HG03066 (cell line): ENCODE results near the gene XG.
"Not testable (repeated sequence)": the region's sequence is repeated elsewhere in the genome, so short reads cannot be mapped to it uniquely, and the experiment has no call there.

ENCODE experiments used
- ATAC-seq: cut with Tn5 transposase; IDR thresholded peaks from one replicate; pipeline ENCODE4 v1.9.1; 2021; ENCODE audit warnings: low read depth; ENCODE audit not compliant: unreplicated experiment

Gene XG

GRCh38 chrX:2812161-2812907 lies 60.5 kb downstream of the XG start:
- not testable (repeated sequence) for ATAC-seq

DNA sequence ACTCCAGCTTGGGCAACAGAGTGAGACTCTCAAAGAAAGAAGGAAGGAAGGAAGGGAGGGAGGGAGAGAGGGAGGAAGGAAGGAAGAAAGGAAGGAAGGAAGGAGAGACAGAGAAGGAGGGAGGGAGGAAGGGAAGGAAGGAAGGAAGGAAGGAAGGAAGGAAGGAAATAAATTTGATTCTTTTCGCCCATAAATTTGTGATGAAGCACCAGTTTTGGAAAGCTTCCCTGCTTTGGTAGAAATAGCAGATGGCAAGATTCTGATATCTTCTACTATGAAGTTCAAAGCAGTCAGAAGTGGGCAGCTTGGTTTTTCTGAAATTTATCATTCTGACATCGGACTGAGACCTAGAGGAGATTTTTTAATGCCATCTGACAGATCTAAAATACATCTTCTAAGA lies 65.2 kb downstream of the XG start:
- ATAC-seq = no peak

DNA sequence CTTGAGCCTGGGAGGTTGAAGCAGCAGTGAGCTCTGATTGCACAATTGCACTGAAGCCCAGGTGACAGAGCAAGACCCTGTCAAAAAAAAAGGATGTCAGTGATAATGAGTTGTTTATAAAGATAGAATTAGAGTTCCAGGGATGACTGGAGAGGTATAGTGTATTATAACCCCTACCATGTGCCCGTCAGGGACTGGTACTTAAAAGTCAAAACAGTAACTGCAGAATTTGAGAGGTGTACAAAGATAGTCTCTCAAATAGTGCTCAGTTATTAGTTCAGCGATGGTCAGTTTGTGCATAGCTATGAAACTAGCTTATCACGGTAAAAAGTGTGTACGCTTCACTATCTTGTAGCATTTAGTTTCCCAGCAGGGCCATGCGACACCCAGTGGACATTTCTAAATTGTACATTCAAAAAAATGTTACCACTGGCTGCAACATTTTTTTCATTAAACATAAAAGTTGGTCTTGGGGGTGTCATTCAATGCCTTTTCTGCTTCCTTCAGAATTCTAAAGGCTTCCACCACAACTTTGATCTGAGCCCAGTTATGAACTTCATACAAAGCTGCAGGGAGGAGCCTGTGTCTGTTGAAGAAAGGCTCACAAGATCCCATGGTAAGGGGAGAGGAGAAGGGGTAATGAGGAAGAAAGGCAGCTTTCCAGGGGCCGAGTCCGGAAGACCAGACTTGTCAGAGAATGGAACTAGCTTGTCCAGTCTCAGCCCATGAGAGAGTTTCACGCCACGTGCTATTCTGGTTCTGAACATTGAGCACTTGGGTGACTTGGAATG lies 67.7 kb downstream of the XG start:
- ATAC-seq = no peak

DNA sequence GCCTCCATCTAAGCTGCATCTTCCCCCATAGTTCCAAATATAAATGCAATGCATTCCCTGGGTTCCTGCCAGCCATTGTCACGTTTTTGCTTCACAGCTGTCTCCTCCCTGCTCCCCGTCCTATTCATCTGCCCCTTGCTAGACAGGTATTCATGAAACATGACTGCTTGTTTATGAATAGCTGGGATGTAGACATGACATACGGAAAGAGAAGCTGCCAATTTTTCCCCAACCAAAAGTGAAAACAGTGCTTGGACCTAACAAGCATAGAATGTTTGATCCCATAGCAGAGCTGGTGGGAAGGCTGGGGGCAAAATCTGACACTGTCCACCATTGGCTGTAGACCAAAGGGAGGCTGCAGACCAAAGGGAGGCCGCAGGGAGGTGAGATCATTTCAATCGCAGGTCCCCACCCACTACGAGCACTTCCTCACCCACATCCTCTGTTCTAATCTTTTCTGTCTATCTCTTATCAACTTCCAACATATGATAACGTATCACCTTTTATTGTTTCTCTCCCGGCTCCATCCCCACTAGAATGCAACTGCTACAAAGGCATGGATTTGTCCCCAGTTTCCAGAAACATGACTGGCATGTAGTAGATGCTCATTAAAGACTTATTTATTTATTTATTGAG lies 68.4 kb downstream of the XG start:
- ATAC-seq = no peak

DNA sequence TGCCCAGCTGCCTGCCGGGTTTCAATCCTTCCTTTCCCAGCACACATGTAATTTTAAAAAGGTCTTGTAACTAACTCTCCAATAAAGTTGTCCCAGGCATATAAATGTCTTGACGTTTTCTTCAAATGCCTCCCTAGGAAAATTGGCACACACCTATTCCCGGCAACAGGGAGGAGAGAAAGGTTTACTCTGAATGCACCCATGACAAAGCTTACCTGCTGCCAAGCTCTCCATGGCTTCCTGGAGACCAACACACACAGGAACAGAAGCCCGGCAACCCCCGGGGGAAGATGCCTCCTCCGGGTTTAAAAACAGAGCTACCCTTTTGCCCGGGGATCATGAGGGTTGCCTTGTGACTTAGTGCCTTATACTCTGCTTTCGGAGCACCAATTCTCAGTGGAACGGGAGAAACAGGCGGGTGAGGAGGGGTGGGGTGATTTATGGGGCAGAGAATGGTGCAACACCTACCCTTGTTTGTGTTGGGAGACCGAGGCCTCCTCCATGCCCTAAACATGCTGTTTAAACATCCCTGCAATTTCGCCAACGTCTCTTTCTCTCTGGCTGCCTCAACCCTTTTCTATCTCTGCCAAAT lies 72.1 kb downstream of the XG start:
- ATAC-seq = no peak

GRCh38 chrX:2824886-2825285 lies 73.0 kb downstream of the XG start:
- ATAC-seq = no peak

GRCh38 chrX:2828344-2828958 lies 76.6 kb downstream of the XG start, which contains the start of gene GYG2:
TSS of gene GYG2 (plus strand) at chrX:2828930. CDS start at chrX:2830189, 1,259 bp downstream.
- no peak for ATAC-seq

DNA sequence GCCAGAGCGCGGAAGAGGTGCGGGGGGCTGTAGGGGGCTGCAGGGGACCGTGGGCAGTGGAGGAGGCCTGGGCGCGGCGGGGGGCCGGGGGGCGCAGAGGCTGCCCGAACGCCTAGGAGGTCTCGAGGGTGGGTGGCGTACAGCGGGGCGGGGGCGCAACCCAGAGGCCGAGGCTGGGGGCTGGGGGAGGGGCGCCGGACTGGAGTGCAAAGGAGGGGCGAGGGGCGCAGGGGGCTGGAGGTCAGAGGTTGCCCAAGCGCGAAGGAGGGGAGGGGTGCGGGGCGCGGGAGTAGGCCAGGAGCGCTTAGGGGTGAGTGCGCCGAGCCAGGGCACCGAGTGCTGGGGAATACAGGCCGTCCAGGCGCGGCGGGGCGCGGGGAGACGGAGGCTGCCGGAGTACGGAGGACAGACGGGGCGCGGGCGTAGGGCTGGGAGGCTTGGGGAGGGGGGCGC lies 77.1 kb downstream of the XG start:
- ATAC-seq = no peak

GRCh38 chrX:2829469-2830246 lies 77.8 kb downstream of the XG start:
- ATAC-seq = no peak

- no peak for ATAC-seq
These were observed 79.8 kb downstream of the XG start for GRCh38 chrX:2831471-2832228.

DNA sequence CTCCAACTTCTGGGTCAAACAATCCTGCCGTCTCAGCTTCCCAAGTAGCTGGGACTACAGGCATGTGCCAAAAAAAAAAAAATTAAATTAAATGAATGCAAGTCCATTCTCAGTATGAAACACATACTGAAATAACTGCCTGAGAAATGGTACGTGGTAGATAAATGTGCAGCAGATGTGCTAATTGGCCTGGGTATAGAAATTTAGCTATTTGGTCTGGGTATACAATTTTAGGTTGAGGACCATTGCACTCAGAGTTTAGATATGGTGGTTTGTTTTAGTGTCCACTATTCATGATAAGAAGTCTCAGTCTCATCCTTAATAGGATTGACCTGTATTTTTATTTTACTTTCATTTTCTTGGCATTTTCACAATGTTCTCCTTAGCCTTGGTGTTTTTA lies 86.1 kb downstream of the XG start:
- ATAC-seq = no peak

DNA sequence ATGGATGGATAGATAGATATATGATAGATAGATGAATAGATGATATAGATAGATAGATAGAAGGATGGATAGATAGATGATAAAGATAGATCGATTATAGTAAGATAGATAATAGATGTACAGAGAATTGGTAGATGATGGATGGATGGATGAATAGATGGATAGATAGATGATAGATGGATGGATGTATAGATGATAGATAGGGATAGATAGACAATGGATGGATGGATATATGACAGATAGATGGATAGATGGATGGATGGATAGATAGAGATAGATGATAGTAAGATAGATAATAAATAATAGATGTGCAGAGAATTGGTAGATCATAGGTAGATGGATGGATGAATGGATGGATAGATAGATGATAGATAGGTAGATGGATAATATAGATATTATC lies 89.1 kb downstream of the XG start:
- ATAC-seq = no peak

DNA sequence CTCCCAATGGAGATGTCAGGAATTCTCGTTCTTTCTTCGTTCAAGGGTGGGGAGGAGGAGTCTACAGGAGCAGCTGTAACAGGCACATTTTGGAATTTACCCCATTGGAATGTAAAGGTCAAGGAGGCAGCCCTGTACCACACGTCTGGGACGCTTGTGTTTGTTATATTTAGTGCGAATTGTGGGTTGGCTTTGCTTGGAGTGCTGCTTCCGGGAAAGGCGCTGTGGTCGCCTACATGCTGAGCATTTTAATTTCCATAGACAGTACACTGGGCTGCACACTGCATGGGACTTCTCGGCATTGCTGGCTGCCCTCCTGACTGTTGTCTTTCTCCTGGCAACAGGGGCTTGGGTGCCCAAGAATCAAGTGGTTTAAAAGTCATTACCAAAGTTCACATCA lies 89.7 kb downstream of the XG start:
- ATAC-seq = no peak

DNA sequence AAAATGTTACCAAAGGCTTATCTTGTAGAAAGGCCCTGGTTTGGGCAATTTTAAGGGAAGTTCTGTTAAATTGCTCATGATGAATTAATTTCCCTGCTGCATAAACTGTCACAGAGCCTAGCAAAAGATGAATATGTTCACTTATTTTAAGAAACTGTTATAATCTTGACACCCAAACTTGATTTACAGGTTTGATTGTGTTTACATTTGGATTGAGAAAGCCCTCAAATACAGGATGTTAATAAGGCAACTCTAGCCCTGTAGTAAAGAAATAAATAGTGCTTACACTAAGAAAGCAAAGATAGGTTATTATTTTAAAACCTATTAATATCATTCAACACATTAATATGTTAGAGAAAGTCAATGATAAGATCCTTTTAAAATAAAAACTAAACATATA lies 95.2 kb downstream of the XG start:
- no peak for ATAC-seq

DNA sequence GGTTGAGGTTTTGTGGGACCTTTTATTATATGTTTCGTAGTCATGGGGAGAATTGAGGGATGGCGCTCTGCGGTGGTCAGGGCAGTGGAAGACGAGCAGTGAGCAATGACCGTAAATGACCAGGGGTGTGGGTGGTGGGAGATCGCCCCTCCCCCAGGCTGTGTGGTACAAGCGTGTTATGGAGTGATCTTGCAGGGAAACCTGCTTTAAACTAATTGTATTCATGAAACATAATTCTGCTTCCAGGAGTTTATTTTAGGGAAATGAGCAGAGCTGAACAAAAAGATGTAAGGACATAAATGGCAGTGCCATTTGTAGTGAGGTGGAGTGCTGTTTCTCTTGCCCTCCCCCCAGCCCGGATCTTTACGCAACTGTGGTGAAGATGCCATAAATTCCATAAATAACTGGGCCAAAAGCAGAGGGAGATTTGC lies 97.0 kb downstream of the XG start:
- no peak for ATAC-seq

DNA sequence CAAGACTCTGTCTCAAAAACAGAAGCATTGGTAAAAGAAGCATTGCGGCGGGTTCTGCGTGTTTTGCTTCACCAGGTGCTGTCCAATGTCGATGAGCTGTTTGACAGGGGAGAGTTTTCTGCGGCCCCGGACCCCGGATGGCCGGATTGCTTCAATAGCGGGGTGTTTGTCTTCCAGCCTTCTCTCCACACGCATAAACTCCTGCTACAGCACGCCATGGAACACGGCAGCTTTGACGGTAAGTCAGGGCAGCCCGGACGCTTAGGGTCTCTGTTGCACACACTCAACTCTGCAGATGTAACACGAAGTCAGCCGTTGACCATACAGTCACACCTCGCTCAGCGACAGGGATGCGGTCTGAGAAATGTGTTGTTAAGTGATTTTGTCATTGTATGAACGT lies 103.1 kb downstream of the XG start:
- no peak for ATAC-seq

GRCh38 chrX:2855761-2856160 lies 103.9 kb downstream of the XG start:
- ATAC-seq = no peak

GRCh38 chrX:2857566-2857965 lies 105.7 kb downstream of the XG start:
- ATAC-seq = no peak

- no peak for ATAC-seq
These were observed 107.5 kb downstream of the XG start for GRCh38 chrX:2859197-2859797.
